HG02610 (cell line): ENCODE data around the gene HS3ST3B1.

ENCODE experiments used
- ATAC-seq: cut with Tn5 transposase; IDR thresholded peaks from one replicate; pipeline ENCODE4 v1.9.1; 2021; ENCODE audit warnings: mild to moderate bottlenecking, moderate library complexity; ENCODE audit not compliant: unreplicated experiment

The HS3ST3B1 gene

DNA sequence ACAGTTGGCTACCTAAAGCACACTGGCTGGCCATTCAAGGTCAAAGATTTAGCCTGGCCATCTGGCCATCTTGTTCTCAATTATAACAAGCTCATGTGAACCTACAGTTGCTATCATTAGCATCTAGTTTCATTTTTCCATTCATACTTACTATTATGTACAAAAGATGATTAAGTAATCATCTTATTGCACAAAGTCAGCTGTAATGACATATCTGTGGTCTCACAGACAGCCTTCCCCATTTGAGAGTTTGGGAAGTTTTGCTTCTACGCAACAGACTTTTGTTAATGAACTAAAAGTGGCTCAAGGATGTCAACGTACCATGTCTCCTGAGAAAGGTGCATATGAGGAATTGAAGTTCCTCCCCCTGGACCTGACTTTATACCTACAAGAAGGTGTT is 51.3 kb downstream of the HS3ST3B1 start:
- no peak for ATAC-seq

DNA sequence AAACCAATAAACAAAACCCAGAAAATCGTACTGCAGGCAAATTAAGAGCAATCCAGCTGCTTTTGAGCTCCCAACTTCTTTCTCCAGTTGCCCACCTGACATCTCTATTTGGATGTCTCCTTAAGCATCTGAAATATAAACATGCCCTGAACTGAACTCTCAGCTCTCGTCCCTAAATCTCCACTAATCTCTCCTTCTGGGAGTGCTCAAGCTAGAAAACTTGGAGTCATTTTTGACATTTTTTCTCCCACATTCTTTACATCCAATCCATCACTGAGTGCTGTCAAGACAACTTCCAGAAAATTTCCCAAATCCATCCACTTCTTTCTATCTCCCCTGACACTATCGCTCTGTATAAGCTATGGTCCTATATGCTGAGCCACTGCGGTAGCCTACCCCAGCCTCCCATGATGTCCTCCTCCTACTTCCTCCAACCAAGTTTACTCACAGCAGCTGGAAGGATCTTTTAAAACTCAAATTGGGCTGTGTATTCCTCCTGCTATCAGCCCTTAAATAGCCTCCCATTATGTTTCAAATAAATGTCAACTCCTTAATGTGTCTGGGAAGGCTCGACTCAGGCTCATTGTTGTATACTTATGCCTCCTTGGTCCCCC is 53.1 kb downstream of the HS3ST3B1 start:
- ATAC-seq: no peak

DNA sequence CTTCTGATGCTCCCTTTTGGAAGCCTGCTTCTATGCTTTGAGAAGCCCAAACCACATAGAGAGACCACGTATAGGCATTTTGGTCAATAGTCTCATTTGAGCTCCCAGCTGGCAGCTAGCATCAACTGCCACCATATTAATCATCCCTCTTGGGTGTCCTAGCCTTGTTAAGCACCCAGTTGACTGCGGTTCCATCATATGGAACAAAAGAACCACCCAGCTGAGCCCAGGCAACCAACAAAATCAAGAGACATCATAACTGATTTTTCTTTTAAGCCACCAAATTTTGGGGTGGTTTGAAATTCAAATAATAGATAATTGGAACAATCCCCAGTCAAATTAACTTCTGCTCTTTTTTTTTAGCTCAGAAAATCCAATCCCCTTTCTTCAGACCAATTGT is 53.9 kb downstream of the HS3ST3B1 start:
- ATAC-seq: no peak

DNA sequence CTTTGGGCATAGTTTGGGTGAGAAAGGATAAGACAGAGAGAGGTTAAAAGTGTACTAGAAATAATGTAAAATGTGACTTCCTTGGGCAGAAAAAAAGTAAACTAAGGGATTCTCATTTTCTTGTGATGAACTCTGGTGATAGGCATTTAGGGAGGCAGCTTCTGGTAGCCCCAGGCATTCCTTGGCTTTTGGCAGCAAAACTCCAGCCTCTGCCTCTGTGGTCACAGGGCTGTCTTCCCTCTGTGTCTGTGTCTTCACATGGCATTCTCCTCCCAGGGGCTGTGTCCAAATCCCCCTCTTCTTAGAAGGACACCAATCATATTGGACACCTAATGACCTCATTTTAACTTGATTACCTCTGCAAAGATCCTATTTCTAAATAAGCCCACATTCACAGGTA is 54.7 kb downstream of the HS3ST3B1 start:
- ATAC-seq: no peak

DNA sequence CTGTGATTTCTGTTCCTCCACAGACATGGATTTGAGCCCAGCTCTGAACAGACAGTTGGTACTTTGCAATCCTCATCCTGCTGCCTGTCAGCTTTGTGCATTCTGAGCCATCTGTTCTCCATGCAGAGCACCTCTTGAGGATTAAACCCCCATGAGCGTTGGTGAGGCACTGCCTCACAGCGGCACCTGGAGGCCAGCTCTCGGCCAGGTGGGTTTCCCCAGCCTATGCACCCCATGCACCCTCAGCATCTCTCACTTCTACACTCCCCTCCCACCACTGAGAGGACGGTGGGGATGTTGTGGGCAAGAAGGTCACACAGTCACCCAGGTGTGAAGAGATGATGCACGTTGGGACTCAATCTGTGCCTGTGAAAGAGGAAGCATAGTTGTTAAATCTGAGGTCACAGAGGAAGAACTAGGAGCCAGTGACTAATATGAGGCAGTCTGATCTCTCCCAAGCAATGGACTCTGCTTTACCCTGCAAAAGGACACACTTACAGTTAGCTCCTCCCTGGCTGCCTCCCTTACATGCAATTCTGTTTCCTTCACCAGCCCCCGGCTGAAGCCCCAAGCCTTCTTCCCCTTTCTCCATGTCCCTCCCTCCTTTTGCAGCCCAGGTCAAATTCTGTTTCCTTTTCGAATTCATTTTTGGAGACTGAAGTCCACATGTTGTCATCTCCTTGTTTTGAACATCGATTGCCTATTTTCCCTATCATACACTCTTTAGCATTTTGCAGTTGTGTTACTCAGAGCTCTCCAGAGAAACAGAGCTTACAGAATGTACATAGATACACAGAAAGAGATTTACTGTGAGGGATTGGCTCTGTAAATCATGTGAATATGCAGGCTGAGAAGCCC is 58.5 kb downstream of the HS3ST3B1 start:
- peak; percentile 97 for ATAC-seq

DNA sequence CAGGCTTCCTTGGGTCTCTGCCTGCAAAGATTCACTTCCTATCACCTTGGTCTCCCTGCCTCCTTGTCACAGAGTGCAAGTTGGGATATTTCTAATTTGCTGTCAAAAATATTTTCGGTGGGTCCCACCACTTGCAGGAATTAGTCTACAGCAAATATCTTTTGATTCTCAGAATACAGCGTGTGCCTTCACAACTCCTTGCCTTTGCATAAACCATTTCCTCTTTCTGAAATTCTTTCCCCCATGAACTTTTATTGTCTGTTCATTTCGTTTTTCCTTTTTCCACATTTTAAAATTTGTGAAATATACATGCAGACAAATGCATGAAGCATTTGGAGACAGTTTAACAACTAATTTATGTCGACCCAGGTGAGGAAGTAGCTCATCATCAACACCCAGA is 60.0 kb downstream of the HS3ST3B1 start:
- ATAC-seq: no peak

DNA sequence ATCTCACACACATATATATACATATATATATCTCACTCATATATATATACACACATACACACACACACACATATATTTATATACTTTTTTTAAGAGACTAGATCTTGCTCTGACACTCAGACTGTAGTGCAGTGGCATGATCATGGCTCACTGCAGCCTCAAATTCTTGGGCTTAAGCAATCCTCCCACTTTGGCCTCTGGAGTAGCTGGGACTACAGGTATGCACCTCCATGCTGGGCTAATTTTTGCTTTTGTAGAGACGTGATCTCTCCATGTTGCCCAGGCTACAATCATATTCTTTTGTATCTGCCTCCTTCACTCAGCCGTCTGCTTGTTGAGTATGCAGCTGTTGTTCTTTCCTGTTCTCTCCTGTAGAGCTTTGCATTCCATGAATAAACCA is 60.6 kb downstream of the HS3ST3B1 start:
- no peak for ATAC-seq

DNA sequence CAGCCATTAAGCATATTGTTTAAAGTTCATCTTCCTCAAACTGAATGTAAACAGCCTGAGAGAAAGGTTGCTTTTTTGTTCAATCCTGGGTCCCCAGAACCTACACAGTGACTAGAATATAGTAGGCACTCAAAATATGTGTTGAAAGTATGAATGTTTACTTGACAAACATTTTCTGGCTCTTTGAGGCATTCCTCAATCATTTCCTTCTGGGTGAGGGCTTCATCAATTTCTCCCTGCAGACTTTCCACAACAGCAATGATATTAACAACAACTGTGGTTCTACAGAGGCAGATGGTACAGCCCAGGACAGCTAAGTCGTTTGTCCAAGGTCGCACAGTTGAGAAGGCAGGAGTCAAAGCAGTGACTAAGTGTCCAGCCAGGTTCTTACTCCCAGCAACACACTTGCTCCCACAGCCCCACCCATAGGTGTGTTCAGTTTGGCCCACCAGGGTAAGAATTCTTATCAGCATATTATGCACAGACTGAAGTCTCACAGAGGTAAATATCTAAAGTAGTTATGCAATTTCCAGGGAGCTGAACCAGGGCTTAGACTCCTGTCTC is 61.1 kb downstream of the HS3ST3B1 start:
- ATAC-seq: no peak

DNA sequence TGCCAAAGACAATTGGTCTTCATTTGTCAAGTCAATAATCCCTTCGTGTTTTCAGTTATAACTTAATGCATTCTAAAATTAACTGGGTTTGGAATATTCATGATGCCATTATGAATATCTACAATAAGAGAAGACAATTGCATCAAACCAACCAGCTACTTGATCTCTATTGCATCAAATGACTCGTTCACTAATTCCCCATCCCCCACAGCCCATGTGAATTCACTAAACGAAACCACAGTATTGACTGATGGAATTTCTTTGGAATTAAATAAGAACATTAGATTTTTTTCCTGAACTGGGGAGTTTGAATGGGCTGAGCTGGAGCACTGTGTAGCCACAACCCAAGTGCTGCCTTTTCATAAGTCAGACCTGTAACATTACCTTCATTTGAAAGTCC is 65.3 kb downstream of the HS3ST3B1 start:
- ATAC-seq: no peak

DNA sequence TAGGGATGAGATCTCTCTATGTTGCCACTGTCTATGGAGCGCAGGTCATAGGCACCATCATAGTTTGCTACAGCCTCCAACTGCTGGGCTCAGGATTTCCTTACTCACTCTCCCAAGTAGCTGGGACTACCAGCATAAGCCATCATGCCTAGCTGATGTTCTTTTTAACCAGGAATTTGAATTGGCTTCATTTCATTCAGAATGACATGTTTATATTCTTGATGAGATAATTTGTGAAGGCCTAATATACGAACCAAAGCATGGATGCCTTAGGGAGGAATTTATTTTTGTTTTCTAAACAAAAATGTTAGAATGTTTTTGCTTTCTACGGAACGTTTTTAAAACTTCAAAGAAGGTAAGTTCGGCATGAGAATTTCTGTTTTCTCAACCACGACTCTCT is 71.6 kb downstream of the HS3ST3B1 start:
- ATAC-seq: no peak

DNA sequence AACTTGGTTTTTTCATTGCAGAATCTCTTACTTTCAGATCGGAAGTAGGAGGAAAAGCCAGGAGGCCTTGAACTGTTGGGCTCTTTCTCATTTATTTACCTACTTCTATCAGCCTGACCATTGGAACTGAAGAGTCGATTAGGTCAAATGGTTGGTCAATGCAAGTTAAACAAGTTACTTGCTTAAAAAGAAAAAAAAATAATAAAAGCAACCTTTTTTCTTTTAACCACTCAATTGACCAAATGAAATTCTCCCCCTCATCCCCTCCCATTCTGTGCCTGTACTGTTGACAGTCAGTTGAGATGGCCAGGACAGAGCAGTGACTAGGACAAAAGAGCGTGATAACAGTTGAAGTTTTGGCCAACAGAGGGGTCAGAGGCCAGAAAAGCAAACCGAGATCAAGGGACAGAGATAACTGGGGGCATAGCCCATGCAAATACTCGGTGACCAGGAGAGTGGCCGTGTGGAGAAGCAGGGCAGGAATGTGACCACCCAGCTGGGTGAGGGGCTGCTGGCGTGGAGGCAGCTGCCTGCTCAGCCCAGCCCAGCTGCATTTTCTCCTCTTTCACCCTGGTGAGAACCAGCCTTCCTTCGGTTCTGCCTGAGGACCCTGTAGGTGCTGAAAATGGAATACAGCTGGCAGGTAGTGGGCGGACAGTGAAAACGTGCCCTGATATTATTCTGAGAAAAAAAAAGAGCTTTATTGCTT is 72.2 kb downstream of the HS3ST3B1 start:
- ATAC-seq: no peak

DNA sequence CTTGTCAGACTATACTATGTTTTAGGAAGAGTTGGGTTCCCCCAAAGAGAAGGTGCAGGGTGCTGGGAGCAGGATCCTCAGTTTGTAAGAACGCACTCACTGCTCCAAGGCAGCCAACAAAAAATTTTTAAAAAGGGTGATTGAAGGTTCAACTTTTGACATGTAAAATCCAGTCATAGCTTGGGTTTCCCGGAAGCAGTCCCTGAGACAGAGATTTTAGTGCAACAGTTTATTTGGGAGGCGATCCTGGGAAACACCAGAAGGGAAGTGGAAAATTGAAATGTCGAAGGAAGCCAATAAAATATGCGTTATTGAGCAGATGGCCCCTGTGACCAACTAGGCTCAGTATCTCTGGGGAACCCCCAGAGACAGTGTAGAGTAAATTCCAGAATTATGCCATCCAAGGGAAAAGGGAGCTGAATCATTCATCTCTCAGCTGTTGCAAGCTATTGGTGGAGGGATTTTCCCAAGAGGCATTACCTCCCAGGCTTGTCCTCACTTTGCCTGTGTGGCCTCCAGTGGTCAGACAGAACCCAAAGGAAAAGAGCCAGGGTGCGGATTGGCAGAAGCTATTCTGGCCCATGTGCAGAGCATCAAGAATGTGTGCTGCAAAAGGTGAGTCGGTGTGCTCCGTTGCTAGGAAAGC is 72.9 kb downstream of the HS3ST3B1 start:
- ATAC-seq: no peak

DNA sequence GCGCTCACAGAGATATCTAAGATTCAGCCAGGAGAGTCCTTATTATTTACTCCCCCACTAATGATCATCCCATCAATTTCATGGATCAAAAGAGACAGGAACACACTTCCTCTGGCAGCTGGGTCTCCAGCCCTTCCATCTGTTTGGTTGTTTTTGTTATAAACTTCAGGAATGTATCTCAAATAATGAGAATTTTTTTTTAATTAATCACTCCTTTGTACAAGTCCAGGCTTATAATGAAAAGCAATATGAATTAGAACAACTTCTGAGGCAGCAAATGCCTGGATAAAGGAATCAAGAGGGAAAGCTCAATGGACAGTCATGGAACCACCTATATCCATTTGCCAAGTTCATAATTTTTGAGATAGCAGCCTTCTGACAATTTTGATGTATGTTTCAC is 73.4 kb downstream of the HS3ST3B1 start:
- no peak for ATAC-seq

DNA sequence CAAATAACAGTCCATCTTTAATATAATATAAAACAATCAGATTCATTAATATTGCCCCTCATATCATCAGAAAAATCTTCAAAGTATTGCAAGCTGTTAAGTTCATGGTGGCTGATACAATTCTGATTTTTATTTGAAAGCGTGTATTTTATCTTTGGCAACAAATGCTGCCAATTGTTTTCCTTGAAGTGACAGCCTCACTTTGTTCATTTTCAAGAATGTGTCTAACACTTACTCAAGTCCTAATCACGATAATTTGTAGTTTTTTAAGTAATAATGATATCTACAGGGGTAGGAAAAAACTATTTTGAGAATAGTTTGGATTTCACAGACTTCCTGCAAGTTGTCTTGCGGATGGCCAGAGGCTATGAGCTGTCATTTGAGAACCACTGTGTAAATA is 75.8 kb downstream of the HS3ST3B1 start:
- ATAC-seq: no peak

DNA sequence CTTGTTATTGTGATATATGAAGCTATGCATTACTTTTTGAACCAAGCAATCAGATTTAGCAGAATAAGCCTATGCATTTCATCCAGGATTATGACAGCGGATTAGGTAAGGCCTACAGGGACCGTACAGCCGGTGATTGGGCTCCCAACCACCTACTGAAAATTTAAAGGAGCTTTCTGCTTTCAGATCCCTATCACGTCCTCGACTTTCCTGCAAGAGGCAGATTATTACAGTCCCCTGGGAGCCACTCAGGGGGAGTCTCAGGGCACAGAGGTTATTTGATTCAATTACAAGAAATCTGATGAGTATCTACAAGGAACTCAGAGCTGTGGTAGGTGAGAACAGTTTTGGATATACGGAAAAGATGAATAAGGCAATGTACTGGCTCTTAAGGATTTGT is 80.7 kb downstream of the HS3ST3B1 start:
- ATAC-seq: no peak

DNA sequence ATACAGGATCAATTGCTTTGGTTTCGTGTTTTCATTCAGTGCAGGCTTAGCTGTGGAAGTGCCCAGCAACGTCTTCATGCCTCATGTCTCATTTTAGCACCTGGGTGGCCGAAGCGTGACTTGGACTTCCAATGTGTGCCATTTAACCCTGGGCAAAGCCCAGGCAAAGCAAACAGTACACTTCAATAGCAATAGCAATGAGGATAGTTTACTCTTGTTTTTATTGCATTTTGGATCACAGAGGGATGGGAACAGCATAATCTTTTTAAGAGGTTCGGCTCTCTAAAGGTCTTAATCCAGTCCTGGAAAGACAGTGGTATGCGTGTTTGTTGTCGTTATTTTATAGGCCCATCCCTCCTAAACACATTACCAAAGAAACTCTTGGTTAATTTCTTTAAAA is 86.2 kb downstream of the HS3ST3B1 start:
- no peak for ATAC-seq

DNA sequence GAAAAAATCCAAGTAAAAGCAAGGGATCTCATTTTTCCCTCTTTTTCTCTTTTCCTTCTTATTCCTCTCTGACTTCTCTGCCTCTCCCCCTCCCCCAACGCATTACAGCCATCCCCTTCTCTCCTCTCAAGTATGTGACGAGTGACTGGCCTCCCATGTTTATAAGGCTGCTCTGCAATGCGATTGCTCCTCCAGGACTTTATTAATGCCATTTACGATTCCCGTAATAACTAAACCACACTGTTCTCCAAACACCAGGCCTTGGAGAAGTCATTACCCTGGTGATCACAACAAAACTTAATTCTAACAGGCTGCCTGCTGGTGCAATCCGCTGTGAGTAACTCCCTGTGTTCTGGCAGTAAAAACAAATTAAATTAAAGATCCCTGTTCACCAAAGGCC is 88.8 kb downstream of the HS3ST3B1 start:
- no peak for ATAC-seq

DNA sequence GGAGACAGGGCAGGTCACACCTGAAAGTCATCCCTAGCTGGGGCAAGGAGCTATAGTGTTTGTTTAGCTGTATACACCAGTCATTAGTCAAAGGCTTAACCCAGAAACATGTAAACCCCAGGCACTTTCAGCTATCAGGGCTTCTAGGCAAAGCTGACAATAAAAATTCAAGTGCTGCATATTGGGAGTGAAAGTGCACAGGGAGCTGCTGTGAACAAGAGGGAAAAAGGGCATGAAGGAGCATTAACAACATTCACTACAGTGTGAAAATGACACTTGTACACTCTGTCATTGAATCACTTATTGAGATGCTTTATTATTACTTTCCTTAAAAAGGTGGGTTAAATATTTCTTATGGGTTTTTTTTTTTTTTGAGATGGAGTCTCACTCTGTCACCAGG is 92.8 kb downstream of the HS3ST3B1 start:
- ATAC-seq: no peak

DNA sequence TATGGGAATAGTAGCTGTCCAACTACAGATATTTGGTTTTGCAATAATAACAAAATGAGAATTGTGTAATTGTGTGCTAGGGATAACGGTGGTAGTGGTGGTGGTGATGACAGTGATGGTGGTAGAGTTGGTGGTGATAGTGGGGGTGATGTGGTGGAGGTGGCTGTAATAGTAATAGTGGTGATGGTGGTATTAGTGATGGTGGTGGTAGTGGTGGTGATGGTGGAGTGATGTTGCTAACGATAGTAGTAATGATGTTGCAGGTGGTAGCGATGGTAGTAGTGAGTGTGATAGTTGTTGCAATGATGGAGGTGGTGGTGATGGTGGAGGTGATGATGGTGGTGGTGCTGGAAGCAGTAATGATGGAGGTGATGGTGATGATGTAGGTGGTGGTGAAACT is 94.4 kb downstream of the HS3ST3B1 start:
- no peak for ATAC-seq

DNA sequence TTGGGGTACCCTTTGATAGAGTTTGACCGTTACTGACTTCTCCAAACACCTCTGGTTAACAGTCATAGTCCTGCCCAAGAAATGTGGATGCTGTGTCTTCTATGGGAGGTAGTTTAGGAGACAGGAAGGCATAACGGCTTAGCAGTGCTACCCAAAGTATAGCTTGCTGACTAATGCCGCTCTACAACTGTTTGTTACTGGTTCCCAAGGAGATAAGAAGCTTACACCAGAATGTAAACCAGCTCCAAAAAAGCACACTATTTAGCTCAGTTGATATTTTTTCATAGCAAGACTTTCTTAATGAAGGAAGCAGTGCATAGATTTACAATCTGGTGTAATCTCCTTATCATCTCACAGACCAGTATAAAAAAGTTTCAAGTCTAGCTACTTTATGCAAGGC is 95.7 kb downstream of the HS3ST3B1 start:
- no peak for ATAC-seq

DNA sequence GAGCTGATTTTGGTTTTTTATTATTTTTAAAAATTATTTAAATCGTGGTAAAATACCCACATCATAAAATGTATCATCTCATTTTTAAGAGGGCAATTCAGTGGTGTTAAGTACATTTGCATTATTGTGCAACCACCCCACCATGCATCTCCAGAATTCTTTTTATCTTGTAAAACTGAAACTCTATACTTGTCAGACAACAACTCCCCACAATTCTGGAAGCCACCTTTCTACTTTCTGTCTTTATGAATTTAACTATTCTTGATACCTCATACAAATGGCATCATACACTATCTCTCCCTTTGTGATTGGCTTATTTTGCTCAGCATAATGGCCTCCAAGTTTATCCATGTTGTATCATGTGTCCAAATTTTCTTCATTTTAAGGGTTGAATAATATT is 97.9 kb downstream of the HS3ST3B1 start:
- no peak for ATAC-seq
